Measurements from ENCODE around the gene SLC16A10.

GRCh38 chr6:111201244-111201554 lies 113.9 kb downstream of the SLC16A10 start:
- TF ChIP-seq CTCF (conservative IDR thresholded peaks at IDR 0.05): no peak
- no peak for TF ChIP-seq EZH2 (IDR thresholded peaks at IDR 0.05; ENCODE audit: low read depth)

Measured in PC-9 (cell line).